Right atrium auricular region (tissue), 2 donors: ENCODE data around the gene SNRNP40. TPM values are rescaled to one million over a fixed set of nuclear protein-coding genes. Genes with fewer than 3 reads are reported as not detected.

ENCODE experiments used
- DNase-seq: peaks from one replicate; pipeline ENCODE4 v3.0.0-alpha.2; 2019; ENCODE audit warnings: low spot score
- H3K27ac ChIP-seq, 2 donors: fragments of 200-600 bp; sonication (generic); 1 replicate in 1 of 2; 2 replicates in 1 of 2; pipeline ENCODE4 v1.5.1; 2016 to 2019
- H3K27me3 ChIP-seq, 2 donors: fragments of 200-600 bp; sonication (generic); one replicate each; pipeline versions ENCODE4 v1.5.1 to v1.6.0; 2017 to 2019
- H3K36me3 ChIP-seq: fragments of 200-600 bp; sonication (generic); one replicate; pipeline ENCODE4 v1.5.1; 2016
- H3K4me1 ChIP-seq, 2 donors: fragments of 200-600 bp; sonication (generic); one replicate each; pipeline versions ENCODE4 v1.5.1 to v1.6.0; 2017 to 2019
- H3K4me3 ChIP-seq, 2 donors: fragments of 200-600 bp; sonication (generic); 1 replicate in 1 of 2; 2 replicates in 1 of 2; pipeline ENCODE4 v1.5.1; 2017 to 2019; ENCODE audit warnings: mild to moderate bottlenecking in 1 of 2, moderate library complexity in 1 of 2
- H3K9me3 ChIP-seq, 2 donors: fragments of 200-600 bp; sonication (generic); one replicate each; pipeline ENCODE4 v1.5.1; 2019
- CTCF ChIP-seq, 2 donors: fragments of 200-600 bp; sonication (generic); IDR thresholded peaks; one replicate each; pipeline ENCODE4 v1.5.1; 2019; ENCODE audit warnings: antibody characterized with exemption in 2 of 2
- total RNA-seq, 2 donors: library from RNA; depleted of rRNA; stranded (reverse); fragments of >200 nt; gene quantifications; one replicate each; pipeline ENCODE4 v1.1.0, GENCODE V29; 2016

Gene SNRNP40
- total RNA-seq, 2 donors from 2014 or later, result 20.6 to 20.7 TPM

DNA sequence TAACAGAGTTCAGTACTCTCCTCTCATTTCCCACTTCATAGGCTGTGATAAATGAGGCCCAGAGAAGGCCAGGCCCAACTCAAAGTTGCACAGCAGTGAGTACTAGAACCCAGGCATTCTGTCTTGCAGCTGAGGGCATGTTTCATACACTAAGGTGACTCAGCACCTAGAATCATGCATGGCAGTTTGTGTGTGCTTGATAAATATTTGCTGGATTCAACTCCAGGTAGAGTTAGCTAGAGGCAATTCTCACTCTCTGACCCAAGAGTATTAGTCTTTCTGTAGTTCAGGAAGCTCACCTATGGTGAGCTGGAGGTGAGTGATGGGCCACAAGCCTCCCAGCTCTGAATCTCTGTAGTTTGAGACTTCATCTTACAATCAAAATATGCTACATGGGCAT lies 67.6 kb downstream of the SNRNP40 start:
- no peak overlapping the region for H3K4me3 ChIP-seq
- TF ChIP-seq CTCF (IDR thresholded peaks at IDR 0.05), result no peak
- DNase-seq, result no peak
- no peaks in the 10 kb centered on the region for H3K27me3 ChIP-seq
- no peaks in the 10 kb centered on the region for H3K36me3 ChIP-seq
- no peak overlapping the region for H3K27ac ChIP-seq
- no peaks in the 10 kb centered on the region for H3K4me1 ChIP-seq
- no peaks in the 10 kb centered on the region for H3K9me3 ChIP-seq

- no peak for TF ChIP-seq CTCF (IDR thresholded peaks at IDR 0.05)
- Histone ChIP-seq H3K27ac (no peak overlapping the region), H3K9me3 (no peaks in the 10 kb centered on the region), H3K27me3 (no peaks in the 10 kb centered on the region), H3K36me3 (no peaks in the 10 kb centered on the region), H3K4me1 (no peaks in the 10 kb centered on the region), H3K4me3 (no peak overlapping the region)
- DNase-seq, result no peak
These were observed 68.6 kb downstream of the SNRNP40 start for GRCh38 chr1:31227891-31228568.

GRCh38 chr1:31224068-31224467 lies 72.5 kb downstream of the SNRNP40 start:
- Histone ChIP-seq H3K9me3 (no peaks in the 10 kb centered on the region), H3K4me3 (no peak overlapping the region), H3K27ac (no peak overlapping the region), H3K36me3 (no peaks in the 10 kb centered on the region), H3K4me1 (no peaks in the 10 kb centered on the region), H3K27me3 (no peaks in the 10 kb centered on the region)
- no peak for TF ChIP-seq CTCF (IDR thresholded peaks at IDR 0.05)
- no peak for DNase-seq

GRCh38 chr1:31222176-31222575 lies 74.4 kb downstream of the SNRNP40 start:
- H3K4me3 ChIP-seq, result no peak overlapping the region
- TF ChIP-seq CTCF (IDR thresholded peaks at IDR 0.05), result no peak
- H3K27ac ChIP-seq, result no peak overlapping the region
- DNase-seq, result no peak
- no peaks in the 10 kb centered on the region for H3K9me3 ChIP-seq
- H3K27me3 ChIP-seq, result no peaks in the 10 kb centered on the region
- H3K36me3 ChIP-seq, result no peaks in the 10 kb centered on the region
- no peaks in the 10 kb centered on the region for H3K4me1 ChIP-seq

DNA sequence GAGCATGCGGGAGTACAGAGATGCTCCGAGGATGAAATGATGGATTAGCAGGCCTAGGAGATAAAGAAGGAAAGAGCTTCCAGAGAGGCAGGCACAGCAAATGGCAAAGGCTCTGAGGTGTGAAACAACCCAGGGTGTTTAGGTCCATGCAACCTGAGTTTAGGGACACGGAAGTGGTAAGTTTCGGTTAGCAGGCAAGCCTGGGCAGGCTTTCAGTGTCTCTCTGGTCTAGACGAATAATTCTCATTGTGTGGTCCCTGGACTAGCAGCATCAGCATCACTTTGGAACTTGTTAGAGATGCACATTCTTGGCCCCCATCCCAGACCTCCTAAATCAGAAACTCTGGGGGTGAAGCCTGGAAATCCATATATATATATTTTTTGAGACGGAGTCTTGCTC lies 75.5 kb downstream of the SNRNP40 start:
- no peaks in the 10 kb centered on the region for H3K9me3 ChIP-seq
- H3K27ac ChIP-seq, result no peak overlapping the region
- H3K4me3 ChIP-seq, result no peak overlapping the region
- H3K36me3 ChIP-seq, result no peaks in the 10 kb centered on the region
- no peaks in the 10 kb centered on the region for H3K27me3 ChIP-seq
- TF ChIP-seq CTCF (IDR thresholded peaks at IDR 0.05), result no peak
- no peak for DNase-seq
- H3K4me1 ChIP-seq, result peaks cover 0 to 4% of the 10 kb centered on the region in 2 donors

DNA sequence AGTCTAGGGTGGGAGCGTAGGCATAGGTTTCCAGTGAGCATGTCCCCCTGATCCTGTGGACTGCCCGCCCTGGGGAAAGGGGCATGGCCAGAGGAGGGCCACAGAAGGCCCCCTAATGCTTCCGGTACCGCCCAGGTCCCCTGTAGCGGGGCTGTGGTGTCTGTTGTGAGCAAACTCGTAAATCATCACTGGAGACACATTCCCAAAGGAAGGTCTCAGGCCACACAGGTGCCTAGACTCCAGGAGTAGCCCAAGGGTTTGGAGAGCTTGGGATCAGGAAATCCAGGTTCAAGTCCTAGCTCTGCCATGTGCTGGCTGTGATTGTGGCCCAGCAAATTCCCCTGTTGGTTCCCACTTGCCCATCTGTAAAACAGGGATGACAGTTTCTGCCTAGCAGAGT lies 77.1 kb downstream of the SNRNP40 start:
- TF ChIP-seq CTCF (IDR thresholded peaks at IDR 0.05), result no peak
- H3K27ac ChIP-seq, result no peak overlapping the region
- no peak for DNase-seq
- no peaks in the 10 kb centered on the region for H3K27me3 ChIP-seq
- H3K9me3 ChIP-seq, result no peaks in the 10 kb centered on the region
- no peak overlapping the region for H3K4me3 ChIP-seq
- no peaks in the 10 kb centered on the region for H3K36me3 ChIP-seq
- H3K4me1 ChIP-seq, result peaks cover 0 to 8% of the 10 kb centered on the region in 2 donors
